Measurements from ENCODE around the gene CLDN24. TPM values are rescaled to one million over a fixed set of nuclear protein-coding genes. Genes with fewer than 3 reads are reported as not detected.
"Not testable (repeated sequence)": the region's sequence is repeated elsewhere in the genome, so short reads cannot be mapped to it uniquely, and the experiment has no call there.

Gene CLDN24
- polyA plus RNA-seq, 3 donors from 2014 or later = not detected

GRCh38 chr4:183324619-183325018 is 2.4 kb upstream of the CLDN24 start:
- DNase-seq = no peak
- H3K36me3 Mint-ChIP-seq = peaks cover 0 to 10% (median 6%) of the 10 kb centered on the region in 3 donors
- no peak overlapping the region for H3K27ac Mint-ChIP-seq
- H3K9me3 Mint-ChIP-seq = peaks cover 0 to 4% (median 0%) of the 10 kb centered on the region in 6 donors
- H3K4me3 Mint-ChIP-seq = no peak overlapping the region
- peaks cover 33 to 34% of the 10 kb centered on the region in 2 donors for H3K4me1 Mint-ChIP-seq
- peaks cover 9 to 15% (median 11%) of the 10 kb centered on the region in 3 donors for H3K27me3 Mint-ChIP-seq (ENCODE audit: low read depth in 3 of 3)

GRCh38 chr4:183324056-183324455 is 1.8 kb upstream of the CLDN24 start:
- DNase-seq, H3K36me3 Mint-ChIP-seq, H3K27ac Mint-ChIP-seq, H3K4me3 Mint-ChIP-seq, H3K9me3 Mint-ChIP-seq: not testable (repeated sequence)
- peaks cover 11 to 18% (median 12%) of the 10 kb centered on the region in 3 donors for H3K27me3 Mint-ChIP-seq (ENCODE audit: low read depth in 3 of 3)
- H3K4me1 Mint-ChIP-seq = peaks cover 34 to 39% of the 10 kb centered on the region in 2 donors

- no peak for DNase-seq
- peaks cover 0 to 6% (median 0%) of the 10 kb centered on the region in 3 donors for H3K36me3 Mint-ChIP-seq
- no peak overlapping the region for H3K4me3 Mint-ChIP-seq
- no peak overlapping the region for H3K27ac Mint-ChIP-seq
- H3K27me3 Mint-ChIP-seq (ENCODE audit: low read depth in 3 of 3) = peaks cover 11 to 24% (median 12%) of the 10 kb centered on the region in 3 donors
- peaks cover 0 to 4% (median 0%) of the 10 kb centered on the region in 6 donors for H3K9me3 Mint-ChIP-seq
- peaks cover 38 to 46% of the 10 kb centered on the region in 2 donors for H3K4me1 Mint-ChIP-seq
Measured at GRCh38 chr4:183323295-183323694, 1.1 kb upstream of the CLDN24 start.

- Mint-ChIP-seq H3K4me3 (peak overlapping the region; percentile 68 to 80 (median 73)), H3K27me3 (ENCODE audit: low read depth in 3 of 3) (peaks cover 9 to 26% (median 12%) of the 10 kb centered on the region in 3 donors), H3K9me3 (peaks cover 0 to 3% (median 0%) of the 10 kb centered on the region in 6 donors), H3K27ac (peak overlapping the region; percentile 41 to 85 (median 74)), H3K4me1 (peaks cover 39 to 48% of the 10 kb centered on the region in 2 donors), H3K36me3 (peaks cover 0 to 4% (median 0%) of the 10 kb centered on the region in 3 donors)
- DNase-seq = no peak
Measured at GRCh38 chr4:183321516-183321915, 710 bp downstream of the CLDN24 start.

GRCh38 chr4:183321079-183321478 is 1.1 kb downstream of the CLDN24 start:
- peak overlapping the region; percentile 35 to 85 (median 74) for H3K27ac Mint-ChIP-seq
- peak; percentile 68 to 73 (median 69) for DNase-seq
- H3K4me3 Mint-ChIP-seq = peak overlapping the region; percentile 68 to 80 (median 73)
- H3K36me3 Mint-ChIP-seq = peaks cover 0 to 4% (median 0%) of the 10 kb centered on the region in 3 donors
- H3K27me3 Mint-ChIP-seq (ENCODE audit: low read depth in 3 of 3) = peaks cover 13 to 26% (median 13%) of the 10 kb centered on the region in 3 donors
- peaks cover 39 to 48% of the 10 kb centered on the region in 2 donors for H3K4me1 Mint-ChIP-seq
- no peaks in the 10 kb centered on the region for H3K9me3 Mint-ChIP-seq

GRCh38 chr4:183320211-183321059 is 1.8 kb downstream of the CLDN24 start, which contains the start of gene CLDN22:
Gene CLDN22 (minus strand): TSS chr4:183320276. CDS start chr4:183320218, 58 bp downstream.
- peak within 1 kb of the TSS in 4 of 6 donors; percentile 65 to 85 (median 76) for H3K27ac Mint-ChIP-seq
- H3K27me3 Mint-ChIP-seq (ENCODE audit: low read depth in 3 of 3) = peaks cover 10 to 22% (median 15%) of the 10 kb centered on the region in 3 donors
- peak within 1 kb of the TSS; percentile 68 to 80 (median 73) for H3K4me3 Mint-ChIP-seq
- peaks cover 0 to 5% (median 0%) of the 10 kb centered on the region in 3 donors for H3K36me3 Mint-ChIP-seq
- peaks cover 39 to 48% of the 10 kb centered on the region in 2 donors for H3K4me1 Mint-ChIP-seq
- no peaks in the 10 kb centered on the region for H3K9me3 Mint-ChIP-seq
- no peak for DNase-seq

GRCh38 chr4:183318656-183319055 is 3.6 kb downstream of the CLDN24 start:
- peaks cover 12 to 20% (median 13%) of the 10 kb centered on the region in 3 donors for H3K27me3 Mint-ChIP-seq (ENCODE audit: low read depth in 3 of 3)
- peak overlapping the region in 4 of 5 donors; percentile 12 to 65 (median 42) for H3K4me3 Mint-ChIP-seq
- peaks cover 0 to 17% (median 4%) of the 10 kb centered on the region in 3 donors for H3K36me3 Mint-ChIP-seq
- peak overlapping the region in 2 of 6 donors; percentile 50 to 53 for H3K27ac Mint-ChIP-seq
- peaks cover 0 to 2% (median 0%) of the 10 kb centered on the region in 6 donors for H3K9me3 Mint-ChIP-seq
- peak in 1 of 3 donors; percentile 20 for DNase-seq
- H3K4me1 Mint-ChIP-seq = peaks cover 39 to 48% of the 10 kb centered on the region in 2 donors

GRCh38 chr4:183314806-183315205 is 7.4 kb downstream of the CLDN24 start:
- peaks cover 0 to 36% (median 16%) of the 10 kb centered on the region in 3 donors for H3K36me3 Mint-ChIP-seq

GRCh38 chr4:183314336-183314735 is 7.9 kb downstream of the CLDN24 start:
- no peak overlapping the region for H3K4me3 Mint-ChIP-seq
- no peak overlapping the region for H3K27ac Mint-ChIP-seq
- no peak for DNase-seq
- H3K9me3 Mint-ChIP-seq = peaks cover 0 to 3% (median 0%) of the 10 kb centered on the region in 6 donors
- peaks cover 0 to 36% (median 16%) of the 10 kb centered on the region in 3 donors for H3K36me3 Mint-ChIP-seq
- peaks cover 5 to 12% of the 10 kb centered on the region in 2 donors for H3K4me1 Mint-ChIP-seq
- H3K27me3 Mint-ChIP-seq (ENCODE audit: low read depth in 3 of 3) = peaks cover 8 to 16% (median 9%) of the 10 kb centered on the region in 3 donors

More at GRCh38 chr4:183314806-183315205, 7.4 kb downstream of the CLDN24 start:
- Mint-ChIP-seq H3K27me3 (ENCODE audit: low read depth in 3 of 3) (peaks cover 8 to 16% (median 13%) of the 10 kb centered on the region in 3 donors), H3K9me3 (peaks cover 0 to 3% (median 0%) of the 10 kb centered on the region in 6 donors), H3K27ac (peak overlapping the region in 1 of 6 donors; percentile 2), H3K4me3 (no peak overlapping the region), H3K4me1 (peaks cover 7 to 17% of the 10 kb centered on the region in 2 donors)
- no peak for DNase-seq

- peaks cover 2 to 9% (median 8%) of the 10 kb centered on the region in 3 donors for H3K27me3 Mint-ChIP-seq (ENCODE audit: low read depth in 3 of 3)
- H3K4me3 Mint-ChIP-seq = no peak overlapping the region
- peaks cover 0 to 3% (median 0%) of the 10 kb centered on the region in 6 donors for H3K9me3 Mint-ChIP-seq
- H3K27ac Mint-ChIP-seq = no peak overlapping the region
- H3K36me3 Mint-ChIP-seq = peaks cover 0 to 31% (median 16%) of the 10 kb centered on the region in 3 donors
- no peaks in the 10 kb centered on the region for H3K4me1 Mint-ChIP-seq
- DNase-seq = no peak
Measured at GRCh38 chr4:183312841-183313240, 9.4 kb downstream of the CLDN24 start.

GRCh38 chr4:183306811-183307210 is 15.4 kb downstream of the CLDN24 start:
- Mint-ChIP-seq H3K27me3 (ENCODE audit: low read depth in 3 of 3) (no peaks in the 10 kb centered on the region), H3K4me1 (peaks cover 0 to 5% of the 10 kb centered on the region in 2 donors), H3K4me3 (no peak overlapping the region), H3K36me3 (peaks cover 0 to 4% (median 3%) of the 10 kb centered on the region in 3 donors), H3K9me3 (no peaks in the 10 kb centered on the region), H3K27ac (no peak overlapping the region)
- no peak for DNase-seq

GRCh38 chr4:183304538-183304937 is 17.7 kb downstream of the CLDN24 start:
- Mint-ChIP-seq H3K9me3 (no peaks in the 10 kb centered on the region), H3K4me1 (peaks cover 0 to 5% of the 10 kb centered on the region in 2 donors), H3K27me3 (ENCODE audit: low read depth in 3 of 3) (peaks cover 0 to under 1% (median 0%) of the 10 kb centered on the region in 3 donors), H3K4me3 (no peak overlapping the region), H3K36me3 (peaks cover 0 to 3% (median 2%) of the 10 kb centered on the region in 3 donors), H3K27ac (no peak overlapping the region)
- DNase-seq = no peak

- Mint-ChIP-seq H3K27ac (no peak overlapping the region), H3K9me3 (no peaks in the 10 kb centered on the region), H3K27me3 (ENCODE audit: low read depth in 3 of 3) (peaks cover 0 to 3% (median 0%) of the 10 kb centered on the region in 3 donors), H3K4me3 (no peak overlapping the region), H3K36me3 (peaks cover 0 to 5% (median 5%) of the 10 kb centered on the region in 3 donors), H3K4me1 (peaks cover 0 to 5% of the 10 kb centered on the region in 2 donors)
- no peak for DNase-seq
Measured at GRCh38 chr4:183304067-183304466, 18.2 kb downstream of the CLDN24 start.
